Measurements from ENCODE around the gene CAPN2.
A peak's percentile ranks its signal among the peaks of the same experiment; 100 is the strongest.

The CAPN2 gene

DNA sequence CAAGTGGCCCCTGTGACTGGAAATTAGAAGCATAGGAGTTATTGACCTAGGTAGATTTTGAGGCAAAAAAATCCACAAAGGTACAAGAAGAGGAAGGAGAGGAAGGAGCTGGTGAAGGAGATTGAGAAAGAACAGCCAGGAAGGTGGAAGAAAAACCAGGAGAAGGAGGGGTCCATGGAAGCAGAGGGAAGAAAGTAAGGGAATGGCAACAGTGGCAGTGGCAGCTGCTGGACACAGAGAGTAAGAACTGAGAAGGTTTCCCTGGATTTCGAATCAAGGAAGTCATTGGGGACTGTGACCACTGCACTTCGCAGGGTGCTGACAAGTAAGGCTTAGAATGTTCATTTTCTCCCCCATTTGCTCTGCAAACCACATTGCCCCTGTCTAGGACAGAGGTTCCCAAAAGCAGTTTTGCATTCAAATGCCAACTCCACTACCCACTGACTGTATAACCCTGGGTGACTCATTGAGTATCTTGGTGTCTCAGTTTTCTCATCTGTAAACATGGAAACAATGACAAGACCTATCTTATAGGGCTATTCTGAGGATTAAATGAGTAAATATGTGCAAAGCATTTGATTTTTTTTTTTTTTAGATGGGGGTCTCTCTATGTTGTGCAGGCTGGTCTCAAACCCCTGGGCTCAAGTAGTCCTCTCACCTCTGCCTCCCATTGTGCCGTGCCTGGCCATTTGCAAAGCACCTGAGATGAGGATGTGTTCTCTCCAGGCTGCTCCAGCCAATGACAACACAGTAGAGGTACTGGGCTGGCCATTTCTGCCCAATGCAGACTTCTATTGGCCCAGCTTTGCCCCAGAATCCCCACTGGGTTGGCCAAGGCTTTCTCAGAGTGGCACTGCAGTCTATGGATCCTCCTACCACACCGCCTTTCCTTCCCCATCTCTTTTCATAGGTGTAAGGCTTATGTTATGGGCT, 9.3 kb upstream of the CAPN2 start:
- DNase-seq (ENCODE audit: low read depth in 3 of 3): no peak

- no peak for DNase-seq (ENCODE audit: low read depth in 3 of 3)
These were observed 8.7 kb upstream of the CAPN2 start for GRCh38 chr1:223703668-223704013.

- DNase-seq (ENCODE audit: low read depth in 3 of 3): no peak
These were observed 7.1 kb upstream of the CAPN2 start for GRCh38 chr1:223704921-223705878.

DNA sequence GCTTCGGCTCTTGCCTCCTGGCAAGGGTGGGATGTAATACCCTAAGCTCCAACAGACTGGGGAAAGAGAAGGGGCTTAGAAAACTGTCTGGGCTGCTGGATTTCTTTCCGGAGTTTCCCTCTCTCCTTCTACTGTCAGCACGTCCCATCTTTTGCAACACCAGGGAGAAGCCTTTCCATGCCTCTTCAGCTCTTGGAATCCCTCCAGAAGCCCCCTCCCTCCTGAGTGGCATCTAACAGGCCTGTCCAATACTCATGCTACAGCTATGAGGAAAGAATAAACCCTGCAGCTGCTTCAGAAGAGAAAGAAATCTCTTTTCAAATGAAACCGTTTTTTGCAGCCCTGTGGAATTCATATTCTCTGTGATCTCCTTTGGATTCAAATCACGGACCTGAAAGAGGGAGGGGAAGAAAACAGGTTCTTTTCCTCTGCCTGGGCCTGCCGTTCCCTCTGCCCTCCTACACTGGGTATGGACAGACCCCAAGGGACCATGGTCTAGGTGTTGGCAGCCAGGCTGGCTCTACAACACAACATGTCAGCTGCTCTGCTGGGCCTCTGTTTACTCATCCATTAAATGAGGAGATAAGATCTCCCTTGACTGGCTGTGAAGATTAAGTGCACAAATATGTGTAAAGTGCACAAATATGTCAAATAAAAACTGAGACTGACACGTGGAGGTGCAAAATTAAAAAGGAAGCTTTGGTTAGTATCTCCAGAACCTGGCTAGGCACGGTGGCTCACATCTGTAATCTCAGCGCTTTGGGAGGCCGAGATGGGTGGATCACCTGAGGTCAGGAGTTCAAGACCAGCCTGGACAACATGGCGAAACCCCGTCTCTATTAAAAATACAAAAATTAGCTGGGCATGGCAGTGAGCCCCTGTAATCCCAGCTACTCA, 6.0 kb upstream of the CAPN2 start:
- DNase-seq (ENCODE audit: low read depth in 3 of 3): no peak

- DNase-seq (ENCODE audit: low read depth in 3 of 3): no peak
These were observed 4.9 kb upstream of the CAPN2 start for GRCh38 chr1:223707256-223708000.

GRCh38 chr1:223708001-223708359, 4.4 kb upstream of the CAPN2 start:
- DNase-seq (ENCODE audit: low read depth in 3 of 3): no peak

GRCh38 chr1:223708651-223709268, 3.6 kb upstream of the CAPN2 start:
- no peak for DNase-seq (ENCODE audit: low read depth in 3 of 3)

- no peak for DNase-seq (ENCODE audit: low read depth in 3 of 3)
These were observed 2.7 kb upstream of the CAPN2 start for GRCh38 chr1:223709598-223709997.

DNA sequence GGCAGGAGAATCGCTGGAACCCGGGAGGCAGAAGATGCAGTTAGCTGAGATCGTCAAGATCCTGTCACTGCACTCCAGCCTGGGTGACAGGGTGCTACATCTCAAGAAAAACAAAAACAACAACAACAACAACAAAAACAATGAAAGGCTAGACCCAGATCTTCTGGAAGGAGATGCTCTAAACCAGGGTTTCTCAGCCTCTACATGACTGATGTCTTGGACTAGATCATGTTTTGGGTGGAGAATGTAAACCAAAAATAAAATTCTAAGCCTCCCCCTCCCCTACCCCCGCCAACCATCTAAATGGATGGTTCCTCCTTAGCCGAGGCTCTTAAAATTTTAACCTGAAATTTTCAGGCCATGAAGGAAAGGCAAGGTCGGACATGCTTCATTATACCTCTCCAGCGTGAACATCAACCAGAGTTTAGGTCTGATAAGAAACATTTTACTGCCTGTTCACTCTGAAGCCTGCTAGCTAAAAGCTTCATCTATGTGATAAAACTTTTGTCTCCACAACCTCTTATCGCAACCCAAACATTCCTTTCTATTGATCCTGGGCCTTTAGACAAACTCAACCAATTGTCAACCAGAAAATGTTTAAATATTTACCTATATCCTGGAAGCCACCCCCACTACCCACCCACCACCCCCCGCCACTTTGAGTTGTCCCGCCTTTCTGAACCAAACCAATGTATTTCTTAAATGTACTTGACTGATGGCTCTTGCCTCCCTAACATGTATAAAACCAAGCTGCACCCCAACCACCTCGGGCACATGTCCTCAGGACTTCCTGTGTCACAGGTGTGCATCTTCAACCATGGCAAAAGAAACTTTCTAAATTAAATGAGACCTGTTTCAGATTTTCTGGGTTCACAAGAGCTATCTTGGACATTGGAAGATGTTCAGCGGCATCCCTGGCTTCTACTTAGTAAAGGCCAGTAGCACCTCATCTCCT, 1.9 kb upstream of the CAPN2 start:
- no peak for DNase-seq (ENCODE audit: low read depth in 3 of 3)

DNA sequence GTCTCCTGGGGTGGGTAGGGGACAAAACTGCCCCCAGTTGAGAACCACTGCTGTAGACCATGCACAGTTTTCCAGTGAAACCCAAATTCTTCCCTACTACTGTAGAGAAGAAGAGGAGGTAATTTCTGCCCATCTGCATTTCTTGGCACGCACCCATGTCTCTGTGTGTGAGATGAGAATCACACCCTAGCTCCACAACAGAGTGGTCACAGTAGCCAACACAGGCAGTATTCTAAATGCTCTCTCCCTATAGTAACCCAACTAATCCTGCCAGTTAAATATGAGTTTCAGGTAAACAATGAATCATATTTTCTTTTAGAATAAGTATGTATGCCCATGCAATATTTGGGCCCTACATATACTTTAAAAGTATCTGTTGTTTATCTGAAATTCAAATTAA, 1.2 kb upstream of the CAPN2 start:
- DNase-seq (ENCODE audit: low read depth in 3 of 3): no peak

DNA sequence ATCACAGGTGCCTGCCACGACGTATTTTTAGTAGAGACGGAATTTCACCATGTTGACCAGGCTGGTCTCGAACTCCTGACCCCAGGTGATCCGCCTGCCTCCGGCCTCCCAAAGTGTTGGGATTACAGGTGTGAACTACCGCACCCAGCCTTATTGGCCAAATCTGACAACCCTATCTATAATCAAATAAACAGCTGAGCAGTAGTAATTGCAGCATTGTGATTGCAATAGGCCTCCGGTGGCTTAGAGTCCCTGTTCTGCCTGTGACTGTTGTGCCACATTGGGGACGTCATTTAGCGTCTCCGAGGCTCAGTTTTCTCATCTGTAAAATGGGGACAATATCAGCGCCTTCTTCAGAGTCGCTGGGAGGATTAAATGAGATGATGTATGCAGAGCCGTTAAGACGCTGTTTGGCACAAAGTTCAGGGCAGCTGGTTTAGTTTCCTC, 569 bp upstream of the CAPN2 start:
- DNase-seq (ENCODE audit: low read depth in 3 of 3): no peak

DNA sequence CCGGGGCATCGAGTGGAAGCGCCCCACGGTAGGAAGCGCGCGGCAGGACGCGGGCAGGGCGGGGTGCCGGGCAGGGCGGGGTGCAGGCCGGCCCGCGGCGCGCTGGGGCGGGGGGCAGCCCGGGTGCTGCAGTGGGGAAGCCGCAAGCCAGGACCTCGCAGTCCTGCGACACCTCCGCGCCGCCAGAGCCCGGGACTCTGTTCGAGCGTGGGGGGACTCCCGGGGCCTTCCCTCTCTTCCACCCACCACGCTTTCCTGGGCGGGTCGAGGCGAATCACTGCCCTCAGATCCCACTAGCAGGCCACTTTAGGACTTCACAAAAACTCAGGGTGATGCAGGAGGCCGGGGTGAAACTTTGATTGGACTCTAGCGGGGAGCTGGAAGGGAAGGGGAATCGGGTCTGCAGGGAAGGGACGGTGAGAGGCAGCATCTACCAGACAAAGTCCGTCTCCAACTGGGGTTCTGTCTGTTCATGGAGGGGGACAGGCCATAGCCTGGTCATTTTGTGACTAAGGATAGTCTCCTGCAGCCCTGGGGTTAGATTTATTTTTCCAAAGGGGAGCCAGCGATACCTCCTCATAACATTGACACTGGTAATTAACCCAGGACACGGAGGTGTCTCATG, 623 bp downstream of the CAPN2 start:
- peak; percentile 15 to 30 (median 21) for DNase-seq (ENCODE audit: low read depth in 3 of 3)

DNA sequence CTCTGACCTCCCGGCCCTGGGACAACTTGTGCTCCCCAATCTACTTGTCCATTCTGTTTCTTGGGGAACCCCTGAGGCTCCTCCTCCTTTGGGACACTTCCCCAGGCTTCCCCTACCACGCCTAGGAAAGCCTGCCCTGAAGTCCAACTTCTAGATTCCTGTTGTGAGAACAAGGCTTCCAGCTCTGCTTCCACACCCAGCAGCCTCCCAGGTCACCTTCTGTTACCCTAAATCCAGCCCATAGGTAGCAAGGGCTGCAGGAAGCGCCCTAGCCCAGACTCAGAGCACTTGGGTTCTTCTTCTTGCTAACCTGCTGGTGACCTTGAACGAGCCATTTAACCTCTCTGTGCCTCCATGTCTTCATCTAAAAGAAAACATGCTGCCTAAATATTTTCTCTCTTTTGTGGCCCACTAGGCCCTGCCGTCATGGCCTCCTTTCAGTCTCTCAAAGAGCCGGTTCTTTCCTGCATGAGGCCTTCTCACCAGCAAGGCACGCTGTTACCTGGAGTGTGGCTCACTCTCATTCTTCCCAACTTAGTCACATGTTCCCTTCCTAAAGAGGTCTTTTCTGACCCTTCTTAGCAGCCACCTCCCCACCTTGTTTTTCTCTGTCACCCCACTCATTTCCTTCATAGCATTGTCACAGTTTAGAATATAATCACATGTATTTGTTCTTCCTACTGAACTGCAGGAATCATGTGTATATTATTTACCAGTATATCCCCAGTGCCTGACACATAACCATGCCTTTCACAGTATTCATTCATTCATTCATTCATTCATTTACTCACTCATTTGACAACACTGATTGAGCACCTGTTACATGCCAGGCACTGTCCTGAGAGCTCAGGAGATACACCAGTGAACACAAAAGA, 1.4 kb downstream of the CAPN2 start:
- no peak for DNase-seq (ENCODE audit: low read depth in 3 of 3)

GRCh38 chr1:223714421-223714724, 2.0 kb downstream of the CAPN2 start:
- DNase-seq (ENCODE audit: low read depth in 3 of 3): no peak

GRCh38 chr1:223714849-223715603, 2.7 kb downstream of the CAPN2 start:
- DNase-seq (ENCODE audit: low read depth in 3 of 3): no peak

GRCh38 chr1:223715604-223716172, 3.3 kb downstream of the CAPN2 start:
- no peak for DNase-seq (ENCODE audit: low read depth in 3 of 3)

- peak in 1 of 3 experiments; percentile 12 for DNase-seq (ENCODE audit: low read depth in 3 of 3)
These were observed 4.0 kb downstream of the CAPN2 start for GRCh38 chr1:223716302-223716862.
